ENCODE measurements around the gene MOCS3. TPM values are rescaled to one million over a fixed set of nuclear protein-coding genes. Genes with fewer than 3 reads are reported as not detected.

The MOCS3 gene
- polyA plus RNA-seq, 2 of the 4 experiments (the other 2 are of a cell fraction): 4.8 to 5.7 TPM

DNA sequence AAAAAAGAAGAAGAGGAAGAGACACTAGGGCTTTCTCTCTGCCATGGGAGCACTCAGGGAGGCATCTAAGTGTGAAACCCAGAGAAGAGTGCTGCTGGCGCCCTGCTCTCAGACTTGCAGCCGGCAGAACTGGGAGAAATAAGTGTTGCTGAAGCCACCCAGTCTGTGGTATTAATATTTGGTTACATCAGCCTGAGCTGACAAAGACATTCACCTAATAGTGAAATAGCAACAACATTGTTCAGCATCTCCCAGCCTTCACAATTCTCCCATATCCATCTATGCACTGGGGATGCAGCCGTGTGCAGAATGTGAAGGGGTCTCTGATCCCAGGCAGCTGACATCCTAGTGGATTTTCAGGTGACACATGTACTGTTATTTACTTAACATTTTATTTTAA is 52.3 kb downstream of the MOCS3 start:
- H3K9me3 ChIP-seq: no peaks in the 10 kb centered on the region
- H3K4me2 ChIP-seq: no peak overlapping the region
- 88% methylated on average over 3 of the region's 3 CpGs for WGBS (ENCODE audit: missing lambda C conversion rate)
- CTCF ChIA-PET: interaction anchor here (0.6 to 2.9 kb wide), 3 partner anchors 23 to 362 kb away, joined by 3 to 8 read pairs (median 5); no protein-coding TSS in a partner anchor
- POLR2A ChIA-PET: no interaction called here
- H3K4me1 ChIP-seq: no peaks in the 10 kb centered on the region
- no peak overlapping the region for H3K27ac ChIP-seq
- H3K4me3 ChIP-seq: no peak overlapping the region
- DNase-seq (ENCODE audit: low read depth in 1 of 2, low spot score in 1 of 2): no peak
- no peak for ATAC-seq
- FAIRE-seq: no peak
- TF ChIP-seq ZNF302 (CRISPR knock-in tag; IDR thresholded peaks at IDR 0.05) (no peak), RAD21 (conservative IDR thresholded peaks at IDR 0.05 in 1 of 2, IDR thresholded peaks at IDR 0.05 in 1 of 2) (no peak), RNF2 (IDR thresholded peaks at IDR 0.05; ENCODE audit: borderline replicate concordance, low read depth) (no peak), ESRRA (IDR thresholded peaks at IDR 0.05; ENCODE audit: borderline replicate concordance, low read length) (no peak), USF2 (IDR thresholded peaks at IDR 0.05) (no peak), CBX2 (IDR thresholded peaks at IDR 0.05; ENCODE audit: borderline replicate concordance, low read depth) (no peak)

DNA sequence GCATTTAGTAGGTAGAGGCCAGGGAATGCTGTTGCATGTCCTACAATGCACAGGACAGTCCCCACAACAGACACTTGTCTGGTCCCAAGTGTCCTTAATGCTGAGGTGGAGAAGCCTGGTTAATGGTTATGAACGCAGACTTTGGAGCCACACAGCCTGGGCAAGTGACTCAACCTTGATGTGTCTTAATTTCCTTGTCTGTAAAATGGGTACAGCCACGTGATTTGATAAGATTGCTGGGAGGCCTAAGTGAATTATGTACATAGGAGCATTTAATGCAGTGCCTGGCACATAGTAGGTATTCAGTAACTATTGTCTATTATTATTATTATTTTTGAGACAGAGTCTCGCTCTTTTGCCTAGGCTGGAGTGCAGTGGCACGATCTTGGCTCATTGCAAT is 52.9 kb downstream of the MOCS3 start:
- ChIA-PET POLR2A (no interaction called here), CTCF (interaction anchor here (2.2 to 2.9 kb wide), 2 partner anchors 24 to 296 kb away, joined by 7 to 8 read pairs; no protein-coding TSS in a partner anchor)
- H3K27ac ChIP-seq: no peak overlapping the region

DNA sequence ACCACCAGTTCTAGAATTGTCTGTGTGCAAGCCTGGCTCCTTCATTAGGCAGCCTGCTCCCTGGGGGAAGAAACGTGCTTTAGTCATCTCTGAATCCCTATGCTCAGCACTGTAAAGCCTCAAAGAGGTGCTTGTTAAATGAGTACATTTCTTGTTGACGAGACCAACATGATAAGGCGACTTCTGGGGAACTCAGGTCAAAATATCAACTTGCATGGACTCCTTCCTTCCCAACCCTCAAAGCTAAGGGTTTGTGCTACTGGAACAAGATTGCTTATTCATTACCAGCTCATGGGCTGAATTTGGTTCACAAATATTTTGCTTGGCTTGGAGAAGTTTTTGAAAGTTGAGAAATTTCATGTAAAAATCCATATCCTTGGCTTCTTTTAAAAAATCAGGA is 53.7 kb downstream of the MOCS3 start:
- ATAC-seq (no peak), DNase-seq (ENCODE audit: low read depth in 1 of 2, low spot score in 1 of 2) (no peak), FAIRE-seq (no peak)
- 74% methylated on average over 3 of the region's 3 CpGs for WGBS (ENCODE audit: missing lambda C conversion rate)
- Histone ChIP-seq H3K4me1 (no peaks in the 10 kb centered on the region), H3K4me2 (no peak overlapping the region), H3K9me3 (no peaks in the 10 kb centered on the region), H3K4me3 (no peak overlapping the region), H3K27ac (no peak overlapping the region)
- POLR2A ChIA-PET: no interaction called here
- CTCF ChIA-PET: interaction anchor here (0.9 to 2.2 kb wide), 2 partner anchors 15 to 25 kb away, joined by 3 to 7 read pairs; no protein-coding TSS in a partner anchor
- no peak for TF ChIP-seq BCL3 (IDR thresholded peaks at IDR 0.05)
- TF ChIP-seq HOXB13 (CRISPR knock-in tag; IDR thresholded peaks at IDR 0.05; ENCODE audit: low read depth): no peak
- no peak for TF ChIP-seq KDM1A (IDR thresholded peaks at IDR 0.05; ENCODE audit: low read depth)
- no peak for TF ChIP-seq MAX (IDR thresholded peaks at IDR 0.05)
- TF ChIP-seq CHD2 (IDR thresholded peaks at IDR 0.05; ENCODE audit: low read length, partially characterized antibody): no peak
- no peak for TF ChIP-seq BHLHE40 (IDR thresholded peaks at IDR 0.05; ENCODE audit: low read depth, low read length)
- TF ChIP-seq JUN (IDR thresholded peaks at IDR 0.05): no peak
- no peak for TF ChIP-seq HOXA7 (CRISPR knock-in tag; IDR thresholded peaks at IDR 0.05)
- TF ChIP-seq ZFP36 (IDR thresholded peaks at IDR 0.05; ENCODE audit: borderline replicate concordance, partially characterized antibody): no peak
- no peak for TF ChIP-seq RAD21 (conservative IDR thresholded peaks at IDR 0.05 in 1 of 2, IDR thresholded peaks at IDR 0.05 in 1 of 2)
- TF ChIP-seq JUNB (IDR thresholded peaks at IDR 0.05): no peak
- no peak for TF ChIP-seq RCOR1 (IDR thresholded peaks at IDR 0.05; ENCODE audit: low read depth, low read length)
- TF ChIP-seq SREBF2 (IDR thresholded peaks at IDR 0.05): no peak
- no peak for TF ChIP-seq RFX5 (IDR thresholded peaks at IDR 0.05)

More for the DNA sequence above, 52.9 kb downstream of the MOCS3 start:
- Histone ChIP-seq H3K9me3 (no peaks in the 10 kb centered on the region), H3K4me3 (no peak overlapping the region), H3K4me2 (no peak overlapping the region), H3K4me1 (no peaks in the 10 kb centered on the region)
- FAIRE-seq (no peak), ATAC-seq (no peak), DNase-seq (ENCODE audit: low read depth in 1 of 2, low spot score in 1 of 2) (no peak)
- TF ChIP-seq FOXS1 (CRISPR knock-in tag; IDR thresholded peaks at IDR 0.05): no peak
- TF ChIP-seq JUNB (IDR thresholded peaks at IDR 0.05): no peak
- TF ChIP-seq HEYL (CRISPR knock-in tag; IDR thresholded peaks at IDR 0.05): no peak
- TF ChIP-seq ZNF302 (CRISPR knock-in tag; IDR thresholded peaks at IDR 0.05): no peak
- TF ChIP-seq, protein P1, sequence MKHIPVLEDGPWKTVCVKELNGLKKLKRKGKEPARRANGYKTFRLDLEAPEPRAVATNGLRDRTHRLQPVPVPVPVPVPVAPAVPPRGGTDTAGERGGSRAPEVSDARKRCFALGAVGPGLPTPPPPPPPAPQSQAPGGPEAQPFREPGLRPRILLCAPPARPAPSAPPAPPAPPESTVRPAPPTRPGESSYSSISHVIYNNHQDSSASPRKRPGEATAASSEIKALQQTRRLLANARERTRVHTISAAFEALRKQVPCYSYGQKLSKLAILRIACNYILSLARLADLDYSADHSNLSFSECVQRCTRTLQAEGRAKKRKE (CRISPR knock-in tag; IDR thresholded peaks at IDR 0.05; ENCODE audit: low read depth): no peak
- no peak for TF ChIP-seq SMC3 (IDR thresholded peaks at IDR 0.05)
- TF ChIP-seq, protein P2, sequence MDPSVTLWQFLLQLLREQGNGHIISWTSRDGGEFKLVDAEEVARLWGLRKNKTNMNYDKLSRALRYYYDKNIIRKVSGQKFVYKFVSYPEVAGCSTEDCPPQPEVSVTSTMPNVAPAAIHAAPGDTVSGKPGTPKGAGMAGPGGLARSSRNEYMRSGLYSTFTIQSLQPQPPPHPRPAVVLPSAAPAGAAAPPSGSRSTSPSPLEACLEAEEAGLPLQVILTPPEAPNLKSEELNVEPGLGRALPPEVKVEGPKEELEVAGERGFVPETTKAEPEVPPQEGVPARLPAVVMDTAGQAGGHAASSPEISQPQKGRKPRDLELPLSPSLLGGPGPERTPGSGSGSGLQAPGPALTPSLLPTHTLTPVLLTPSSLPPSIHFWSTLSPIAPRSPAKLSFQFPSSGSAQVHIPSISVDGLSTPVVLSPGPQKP (IDR thresholded peaks at IDR 0.05; ENCODE audit: low read depth, low read length): no peak
- TF ChIP-seq POLR2AphosphoS2 (conservative IDR thresholded peaks at IDR 0.05; ENCODE audit: low read length): no peak
- no peak for TF ChIP-seq FOSB (CRISPR knock-in tag; IDR thresholded peaks at IDR 0.05)
- no peak for TF ChIP-seq GATA3 (IDR thresholded peaks at IDR 0.05; ENCODE audit: borderline replicate concordance)
- no peak for TF ChIP-seq HOXB5 (CRISPR knock-in tag; IDR thresholded peaks at IDR 0.05)
- TF ChIP-seq CBX2 (IDR thresholded peaks at IDR 0.05; ENCODE audit: borderline replicate concordance, low read depth): no peak
- no peak for TF ChIP-seq PHF8 (IDR thresholded peaks at IDR 0.05; ENCODE audit: borderline replicate concordance, low read depth)
- TF ChIP-seq TP53 (CRISPR knock-in tag; IDR thresholded peaks at IDR 0.05): no peak
- TF ChIP-seq HMGXB4 (CRISPR knock-in tag; IDR thresholded peaks at IDR 0.05; ENCODE audit: borderline replicate concordance): no peak
- no peak for TF ChIP-seq ZFP36 (IDR thresholded peaks at IDR 0.05; ENCODE audit: borderline replicate concordance, partially characterized antibody)
- WGBS (ENCODE audit: missing lambda C conversion rate): 85% methylated on average over 4 of the region's 4 CpGs

Data from A549 (cell line).